HL-60 (cell line): Measurements from ENCODE around the gene WDR91.

Source experiments
- GABPA ChIP-seq: IDR thresholded peaks from 2 replicates; pipeline ENCODE4 v1.6.1; 2012; ENCODE audit warnings: low read depth
- POLR2AphosphoS5 ChIP-seq: IDR thresholded peaks from 2 replicates; pipeline ENCODE4 v1.6.1; 2012; ENCODE audit warnings: low read depth
- SPI1 ChIP-seq: IDR thresholded peaks from 2 replicates; pipeline ENCODE4 v1.6.1; 2012; ENCODE audit warnings: low read depth, mild to moderate bottlenecking, borderline replicate concordance
- TF ChIP-seq, protein P1 (sequence below): IDR thresholded peaks from one replicate; pipeline ENCODE4 v1.5.1; 2011; ENCODE audit warnings: low read length, control low read depth, inconsistent platforms; ENCODE audit not compliant: insufficient read depth
- TF ChIP-seq, protein P2 (sequence below): IDR thresholded peaks from 2 replicates; pipeline ENCODE4 v1.6.1; 2012; ENCODE audit warnings: low read depth; ENCODE audit not compliant: insufficient replicate concordance

DNA sequence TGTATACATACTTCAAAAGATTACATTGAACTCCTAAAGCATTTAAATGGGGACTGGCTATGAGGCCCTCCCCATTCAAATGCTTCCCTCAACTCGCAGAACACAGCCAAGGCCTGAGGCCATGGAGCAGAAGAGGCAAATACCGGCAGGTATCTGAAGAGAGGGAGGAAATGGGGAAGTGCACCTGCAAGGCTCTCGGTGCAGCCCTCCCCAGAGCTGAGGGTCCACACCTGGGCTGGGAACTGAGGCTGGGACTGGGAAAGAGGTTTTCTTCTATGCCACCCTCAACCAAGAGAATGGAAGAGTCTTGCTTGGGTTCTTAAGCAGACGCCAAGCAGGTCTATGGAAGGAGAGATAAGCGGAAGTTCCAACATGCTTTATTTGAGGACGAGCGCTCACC lies 27.8 kb downstream of the WDR91 start:
- TF ChIP-seq, protein P1, sequence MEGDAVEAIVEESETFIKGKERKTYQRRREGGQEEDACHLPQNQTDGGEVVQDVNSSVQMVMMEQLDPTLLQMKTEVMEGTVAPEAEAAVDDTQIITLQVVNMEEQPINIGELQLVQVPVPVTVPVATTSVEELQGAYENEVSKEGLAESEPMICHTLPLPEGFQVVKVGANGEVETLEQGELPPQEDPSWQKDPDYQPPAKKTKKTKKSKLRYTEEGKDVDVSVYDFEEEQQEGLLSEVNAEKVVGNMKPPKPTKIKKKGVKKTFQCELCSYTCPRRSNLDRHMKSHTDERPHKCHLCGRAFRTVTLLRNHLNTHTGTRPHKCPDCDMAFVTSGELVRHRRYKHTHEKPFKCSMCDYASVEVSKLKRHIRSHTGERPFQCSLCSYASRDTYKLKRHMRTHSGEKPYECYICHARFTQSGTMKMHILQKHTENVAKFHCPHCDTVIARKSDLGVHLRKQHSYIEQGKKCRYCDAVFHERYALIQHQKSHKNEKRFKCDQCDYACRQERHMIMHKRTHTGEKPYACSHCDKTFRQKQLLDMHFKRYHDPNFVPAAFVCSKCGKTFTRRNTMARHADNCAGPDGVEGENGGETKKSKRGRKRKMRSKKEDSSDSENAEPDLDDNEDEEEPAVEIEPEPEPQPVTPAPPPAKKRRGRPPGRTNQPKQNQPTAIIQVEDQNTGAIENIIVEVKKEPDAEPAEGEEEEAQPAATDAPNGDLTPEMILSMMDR, result no peak
- TF ChIP-seq POLR2AphosphoS5 (no peak), GABPA (no peak), SPI1 (peak; percentile 21; the same call in 1 of the 2 replicates)
- TF ChIP-seq, protein P2, sequence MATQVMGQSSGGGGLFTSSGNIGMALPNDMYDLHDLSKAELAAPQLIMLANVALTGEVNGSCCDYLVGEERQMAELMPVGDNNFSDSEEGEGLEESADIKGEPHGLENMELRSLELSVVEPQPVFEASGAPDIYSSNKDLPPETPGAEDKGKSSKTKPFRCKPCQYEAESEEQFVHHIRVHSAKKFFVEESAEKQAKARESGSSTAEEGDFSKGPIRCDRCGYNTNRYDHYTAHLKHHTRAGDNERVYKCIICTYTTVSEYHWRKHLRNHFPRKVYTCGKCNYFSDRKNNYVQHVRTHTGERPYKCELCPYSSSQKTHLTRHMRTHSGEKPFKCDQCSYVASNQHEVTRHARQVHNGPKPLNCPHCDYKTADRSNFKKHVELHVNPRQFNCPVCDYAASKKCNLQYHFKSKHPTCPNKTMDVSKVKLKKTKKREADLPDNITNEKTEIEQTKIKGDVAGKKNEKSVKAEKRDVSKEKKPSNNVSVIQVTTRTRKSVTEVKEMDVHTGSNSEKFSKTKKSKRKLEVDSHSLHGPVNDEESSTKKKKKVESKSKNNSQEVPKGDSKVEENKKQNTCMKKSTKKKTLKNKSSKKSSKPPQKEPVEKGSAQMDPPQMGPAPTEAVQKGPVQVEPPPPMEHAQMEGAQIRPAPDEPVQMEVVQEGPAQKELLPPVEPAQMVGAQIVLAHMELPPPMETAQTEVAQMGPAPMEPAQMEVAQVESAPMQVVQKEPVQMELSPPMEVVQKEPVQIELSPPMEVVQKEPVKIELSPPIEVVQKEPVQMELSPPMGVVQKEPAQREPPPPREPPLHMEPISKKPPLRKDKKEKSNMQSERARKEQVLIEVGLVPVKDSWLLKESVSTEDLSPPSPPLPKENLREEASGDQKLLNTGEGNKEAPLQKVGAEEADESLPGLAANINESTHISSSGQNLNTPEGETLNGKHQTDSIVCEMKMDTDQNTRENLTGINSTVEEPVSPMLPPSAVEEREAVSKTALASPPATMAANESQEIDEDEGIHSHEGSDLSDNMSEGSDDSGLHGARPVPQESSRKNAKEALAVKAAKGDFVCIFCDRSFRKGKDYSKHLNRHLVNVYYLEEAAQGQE, result no peak
